ENCODE data around the gene RIN1. TPM values are rescaled to one million over a fixed set of nuclear protein-coding genes. Genes with fewer than 3 reads are reported as not detected.

Gene RIN1
- total RNA-seq, 1 donor from 2014 or later = 19.2 TPM

DNA sequence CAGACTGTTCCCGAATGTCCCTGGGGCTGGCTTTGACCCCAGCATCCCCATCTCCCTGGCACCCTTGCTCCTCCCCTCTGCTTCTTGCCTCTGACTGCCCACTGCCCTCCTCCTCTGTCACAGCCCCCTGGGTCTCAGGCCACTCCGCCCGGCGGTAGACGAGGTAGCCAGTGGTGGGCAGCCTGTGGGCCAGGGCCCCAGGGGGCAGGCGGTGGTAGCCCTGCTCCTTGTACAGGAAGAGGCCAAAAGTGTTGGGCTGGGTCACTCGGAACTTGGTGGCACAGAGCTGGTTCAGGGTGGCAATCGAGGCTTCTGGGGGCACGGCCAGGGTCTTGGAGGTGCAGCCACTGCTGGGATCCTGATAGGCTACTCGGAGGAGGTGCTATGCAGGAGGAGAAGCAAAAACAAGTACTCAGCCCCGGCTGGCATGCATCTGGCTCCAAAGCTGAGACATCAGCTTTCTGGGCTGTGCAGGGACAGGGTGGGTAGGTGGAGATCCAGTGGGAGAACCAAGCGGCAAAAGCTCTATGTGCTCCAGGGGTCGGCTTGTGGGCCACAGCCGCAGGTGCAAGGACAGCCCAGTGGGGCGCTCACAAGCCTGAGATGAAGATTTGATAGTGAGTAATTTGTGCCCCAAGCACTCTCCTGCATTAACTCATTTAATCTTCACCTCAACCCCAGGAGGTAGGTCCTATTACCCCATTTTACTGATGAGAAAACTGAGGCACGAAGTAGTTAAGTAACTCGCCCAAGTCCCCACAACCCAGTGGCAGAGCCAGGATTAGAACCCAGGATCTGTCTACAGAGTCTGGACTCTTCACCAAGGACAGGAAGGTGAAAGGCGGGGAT lies 3.6 kb downstream of the RIN1 start:
- no peak overlapping the region for H3K27ac ChIP-seq
- no peak overlapping the region for H3K4me3 ChIP-seq
- H3K36me3 ChIP-seq = peaks cover 0 to 12% of the 10 kb centered on the region in 2 donors
- H3K9me3 ChIP-seq = no peaks in the 10 kb centered on the region
- no peaks in the 10 kb centered on the region for H3K27me3 ChIP-seq
- DNase-seq (ENCODE audit: extremely low spot score in 2 of 2) = no peak
- intact Hi-C loops (cut with DNase I) = no loop called here
- TF ChIP-seq, protein P1, sequence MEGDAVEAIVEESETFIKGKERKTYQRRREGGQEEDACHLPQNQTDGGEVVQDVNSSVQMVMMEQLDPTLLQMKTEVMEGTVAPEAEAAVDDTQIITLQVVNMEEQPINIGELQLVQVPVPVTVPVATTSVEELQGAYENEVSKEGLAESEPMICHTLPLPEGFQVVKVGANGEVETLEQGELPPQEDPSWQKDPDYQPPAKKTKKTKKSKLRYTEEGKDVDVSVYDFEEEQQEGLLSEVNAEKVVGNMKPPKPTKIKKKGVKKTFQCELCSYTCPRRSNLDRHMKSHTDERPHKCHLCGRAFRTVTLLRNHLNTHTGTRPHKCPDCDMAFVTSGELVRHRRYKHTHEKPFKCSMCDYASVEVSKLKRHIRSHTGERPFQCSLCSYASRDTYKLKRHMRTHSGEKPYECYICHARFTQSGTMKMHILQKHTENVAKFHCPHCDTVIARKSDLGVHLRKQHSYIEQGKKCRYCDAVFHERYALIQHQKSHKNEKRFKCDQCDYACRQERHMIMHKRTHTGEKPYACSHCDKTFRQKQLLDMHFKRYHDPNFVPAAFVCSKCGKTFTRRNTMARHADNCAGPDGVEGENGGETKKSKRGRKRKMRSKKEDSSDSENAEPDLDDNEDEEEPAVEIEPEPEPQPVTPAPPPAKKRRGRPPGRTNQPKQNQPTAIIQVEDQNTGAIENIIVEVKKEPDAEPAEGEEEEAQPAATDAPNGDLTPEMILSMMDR (IDR thresholded peaks at IDR 0.05) = no peak
- no peak for TF ChIP-seq POLR2AphosphoS5 (IDR thresholded peaks at IDR 0.05; ENCODE audit: insufficient read depth in 1 of 2, low read depth in 1 of 2)
- TF ChIP-seq POLR2A (IDR thresholded peaks at IDR 0.05) = no peak
- peaks cover 50% of the 10 kb centered on the region for H3K4me1 ChIP-seq

DNA sequence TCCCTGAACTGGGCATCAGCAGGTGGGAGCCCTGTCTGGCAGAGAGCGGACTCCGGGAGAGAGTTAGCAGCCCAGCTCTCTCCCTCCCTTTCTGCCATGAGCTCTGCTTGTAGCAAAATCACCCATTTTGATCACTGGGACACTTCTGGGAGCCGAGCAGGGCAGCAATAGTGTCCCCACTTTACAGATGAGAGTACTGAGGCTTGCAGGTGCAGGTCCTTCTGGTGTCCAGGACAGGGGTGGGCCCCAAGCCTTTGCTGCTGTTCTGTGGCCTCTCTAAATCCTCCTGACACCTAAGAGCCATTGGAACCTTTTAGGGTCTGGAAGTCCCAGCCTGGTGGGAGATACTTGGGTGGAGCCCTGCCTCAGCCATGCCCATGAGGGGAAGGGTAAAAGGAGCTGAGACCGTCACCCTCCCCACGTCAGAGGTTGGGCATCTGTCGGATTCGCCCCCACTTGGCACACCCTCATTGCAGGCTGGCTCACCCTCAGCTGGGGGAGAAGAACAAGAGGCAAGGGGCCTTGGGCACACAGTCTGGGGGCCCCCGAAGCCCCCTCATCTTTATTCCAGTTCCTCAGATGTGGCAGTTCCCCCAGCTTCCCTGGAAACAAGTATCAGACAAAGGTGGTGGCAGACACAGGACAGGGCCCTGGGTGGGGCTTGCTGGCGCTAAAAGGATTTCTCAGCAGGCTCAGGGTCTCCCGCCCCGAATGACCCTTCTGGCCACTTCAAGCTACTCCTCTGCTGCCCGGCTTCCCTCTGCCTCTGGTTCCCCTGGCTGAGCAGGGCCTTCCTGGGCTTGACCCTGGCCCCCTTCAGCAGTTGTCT lies 4.5 kb downstream of the RIN1 start:
- DNase-seq (ENCODE audit: extremely low spot score in 2 of 2) = no peak
- Histone ChIP-seq H3K27ac (no peak overlapping the region), H3K27me3 (no peaks in the 10 kb centered on the region), H3K4me1 (peaks cover 50% of the 10 kb centered on the region), H3K4me3 (no peak overlapping the region), H3K36me3 (peaks cover 0 to 12% of the 10 kb centered on the region in 2 donors), H3K9me3 (no peaks in the 10 kb centered on the region)
- intact Hi-C loops (cut with DNase I) = no loop called here
- TF ChIP-seq POLR2AphosphoS5 (IDR thresholded peaks at IDR 0.05; ENCODE audit: insufficient read depth in 1 of 2, low read depth in 1 of 2) (no peak), POLR2A (IDR thresholded peaks at IDR 0.05) (no peak)
- TF ChIP-seq, protein P1 (IDR thresholded peaks at IDR 0.05) = no peak

DNA sequence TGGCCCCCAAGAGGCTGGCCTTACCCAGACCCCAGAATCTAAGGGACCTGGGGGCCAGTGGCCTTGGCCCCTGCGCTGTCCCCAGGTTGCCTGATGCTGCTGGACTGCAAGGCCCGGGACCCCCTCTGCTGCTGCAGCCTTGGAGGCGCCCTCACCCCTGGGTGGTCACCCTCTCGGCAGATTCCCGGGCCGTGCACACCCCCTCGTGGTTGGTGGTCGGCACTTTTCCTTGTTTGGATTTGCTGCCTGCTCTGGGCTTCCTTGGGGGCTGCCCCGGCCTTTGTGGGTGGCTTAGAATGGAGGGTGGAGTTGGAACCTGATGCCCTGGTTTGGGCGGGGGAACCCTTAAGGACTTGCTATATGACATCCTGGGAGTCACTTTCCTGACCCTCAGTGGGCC lies 5.3 kb downstream of the RIN1 start:
- Histone ChIP-seq H3K27me3 (no peaks in the 10 kb centered on the region), H3K4me1 (peaks cover 50% of the 10 kb centered on the region), H3K4me3 (no peak overlapping the region), H3K27ac (no peak overlapping the region), H3K9me3 (no peaks in the 10 kb centered on the region), H3K36me3 (peaks cover 0 to 12% of the 10 kb centered on the region in 2 donors)
- intact Hi-C loops (cut with DNase I) = no loop called here
- TF ChIP-seq, protein P1 (IDR thresholded peaks at IDR 0.05) = no peak
- TF ChIP-seq POLR2A (IDR thresholded peaks at IDR 0.05) (no peak), POLR2AphosphoS5 (IDR thresholded peaks at IDR 0.05; ENCODE audit: insufficient read depth in 1 of 2, low read depth in 1 of 2) (no peak)
- DNase-seq (ENCODE audit: extremely low spot score in 2 of 2) = no peak

DNA sequence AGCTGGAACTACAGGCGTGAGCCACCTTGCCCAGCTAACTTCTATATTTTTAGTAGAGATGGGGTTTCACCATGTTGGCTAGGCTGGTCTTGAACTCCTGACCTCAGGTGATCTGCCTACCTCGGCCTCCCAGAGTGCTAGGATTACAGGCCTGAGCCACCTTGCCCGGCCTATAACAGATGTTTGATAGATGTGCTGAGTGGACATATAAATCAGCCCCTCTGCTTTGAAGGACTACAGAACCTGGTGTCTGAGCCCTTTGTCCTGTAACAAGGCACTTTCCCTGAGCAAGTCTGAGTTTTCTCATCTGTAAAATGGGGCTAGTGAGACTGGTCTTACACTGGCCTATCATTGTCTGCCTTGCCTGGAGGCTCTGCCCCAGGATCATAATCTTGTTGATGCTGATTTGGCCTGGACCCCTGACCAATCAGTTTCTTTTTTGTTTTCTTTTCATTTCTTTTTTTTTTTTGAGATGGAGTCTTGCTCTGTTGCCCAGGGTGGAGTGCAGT lies 7.0 kb downstream of the RIN1 start:
- intact Hi-C loops (cut with DNase I) = loop anchor here (2.0 to 5.0 kb wide), 2 partner anchors 16 to 58 kb away; no protein-coding TSS in a partner anchor
- Histone ChIP-seq H3K27me3 (no peaks in the 10 kb centered on the region), H3K27ac (no peak overlapping the region), H3K36me3 (peaks cover 0 to 12% of the 10 kb centered on the region in 2 donors), H3K9me3 (no peaks in the 10 kb centered on the region), H3K4me3 (no peak overlapping the region), H3K4me1 (peaks cover 47% of the 10 kb centered on the region)
- DNase-seq (ENCODE audit: extremely low spot score in 2 of 2) = no peak
- TF ChIP-seq, protein P1 (IDR thresholded peaks at IDR 0.05) = no peak
